Measurements from ENCODE around the gene CCR7.

Gene CCR7

DNA sequence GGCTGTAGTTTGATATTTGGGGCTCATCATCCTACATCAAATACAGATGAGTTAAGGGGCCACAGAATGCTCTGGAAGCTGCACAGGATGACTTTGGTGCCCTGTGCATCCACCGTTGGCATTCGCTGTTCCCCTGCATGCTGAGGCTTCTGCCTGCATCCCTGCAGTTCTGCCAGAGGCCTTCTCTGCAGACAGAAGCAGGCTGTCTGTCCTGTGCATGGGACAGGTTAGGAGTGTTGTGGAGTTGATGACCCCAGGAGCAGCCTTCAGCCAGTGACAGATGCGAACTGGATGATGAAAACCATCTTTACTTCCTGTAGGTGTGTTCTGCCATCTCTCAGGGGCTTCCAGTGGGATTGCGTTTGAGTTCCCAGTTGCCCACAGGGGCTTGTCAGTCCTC is 50.3 kb downstream of the CCR7 start:
- Histone ChIP-seq H3K36me3 (ENCODE audit: control insufficient read depth in 2 of 2, insufficient read depth in 1 of 2, low read length in 2 of 2) (no peaks in the 10 kb centered on the region), H3K4me3 (ENCODE audit: low read depth, low read length) (no peak overlapping the region), H3K4me1 (ENCODE audit: control insufficient read depth, insufficient read depth, low read length) (0 out of 2 replicates have a peak, but pooled peaks cover 4% of the 10 kb centered on the region), H3K27ac (ENCODE audit: extremely low read depth, low read depth, low read length) (no peak overlapping the region), H3K9me3 (ENCODE audit: control insufficient read depth, insufficient read depth, low read depth, low read length) (no peaks in the 10 kb centered on the region)
- ChIA-PET POLR2A (interaction anchor here (0.6 kb wide), 1 partner anchor 39 kb away, joined by 9 read pairs; no protein-coding TSS in a partner anchor), CTCF (interaction anchor here (1.0 kb wide), 1 partner anchor 39 kb away, joined by 4 read pairs; no protein-coding TSS in a partner anchor)
- no peak for TF ChIP-seq ZSCAN23 (tag by site-specific recombination; IDR thresholded peaks at IDR 0.05)
- no peak for TF ChIP-seq ZFP3 (tag by site-specific recombination; IDR thresholded peaks at IDR 0.05; ENCODE audit: low read depth)
- TF ChIP-seq ZNF211 (tag by site-specific recombination; IDR thresholded peaks at IDR 0.05; ENCODE audit: low read depth): no peak
- TF ChIP-seq, protein P1, sequence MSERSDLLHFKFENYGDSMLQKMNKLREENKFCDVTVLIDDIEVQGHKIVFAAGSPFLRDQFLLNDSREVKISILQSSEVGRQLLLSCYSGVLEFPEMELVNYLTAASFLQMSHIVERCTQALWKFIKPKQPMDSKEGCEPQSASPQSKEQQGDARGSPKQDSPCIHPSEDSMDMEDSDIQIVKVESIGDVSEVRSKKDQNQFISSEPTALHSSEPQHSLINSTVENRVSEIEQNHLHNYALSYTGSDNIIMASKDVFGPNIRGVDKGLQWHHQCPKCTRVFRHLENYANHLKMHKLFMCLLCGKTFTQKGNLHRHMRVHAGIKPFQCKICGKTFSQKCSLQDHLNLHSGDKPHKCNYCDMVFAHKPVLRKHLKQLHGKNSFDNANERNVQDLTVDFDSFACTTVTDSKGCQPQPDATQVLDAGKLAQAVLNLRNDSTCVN (tag by site-specific recombination; optimal IDR thresholded peaks at IDR 0.05): no peak
- no peak for TF ChIP-seq ZNF350 (tag by site-specific recombination; IDR thresholded peaks at IDR 0.05)
- TF ChIP-seq, protein P2, sequence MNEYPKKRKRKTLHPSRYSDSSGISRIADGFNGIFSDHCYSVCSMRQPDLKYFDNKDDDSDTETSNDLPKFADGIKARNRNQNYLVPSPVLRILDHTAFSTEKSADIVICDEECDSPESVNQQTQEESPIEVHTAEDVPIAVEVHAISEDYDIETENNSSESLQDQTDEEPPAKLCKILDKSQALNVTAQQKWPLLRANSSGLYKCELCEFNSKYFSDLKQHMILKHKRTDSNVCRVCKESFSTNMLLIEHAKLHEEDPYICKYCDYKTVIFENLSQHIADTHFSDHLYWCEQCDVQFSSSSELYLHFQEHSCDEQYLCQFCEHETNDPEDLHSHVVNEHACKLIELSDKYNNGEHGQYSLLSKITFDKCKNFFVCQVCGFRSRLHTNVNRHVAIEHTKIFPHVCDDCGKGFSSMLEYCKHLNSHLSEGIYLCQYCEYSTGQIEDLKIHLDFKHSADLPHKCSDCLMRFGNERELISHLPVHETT (tag by site-specific recombination; IDR thresholded peaks at IDR 0.05): no peak
- no peak for TF ChIP-seq REPIN1 (tag by site-specific recombination; IDR thresholded peaks at IDR 0.05; ENCODE audit: low read depth)
- no peak for TF ChIP-seq ZSCAN30 (tag by site-specific recombination; IDR thresholded peaks at IDR 0.05)
- TF ChIP-seq, protein P3, sequence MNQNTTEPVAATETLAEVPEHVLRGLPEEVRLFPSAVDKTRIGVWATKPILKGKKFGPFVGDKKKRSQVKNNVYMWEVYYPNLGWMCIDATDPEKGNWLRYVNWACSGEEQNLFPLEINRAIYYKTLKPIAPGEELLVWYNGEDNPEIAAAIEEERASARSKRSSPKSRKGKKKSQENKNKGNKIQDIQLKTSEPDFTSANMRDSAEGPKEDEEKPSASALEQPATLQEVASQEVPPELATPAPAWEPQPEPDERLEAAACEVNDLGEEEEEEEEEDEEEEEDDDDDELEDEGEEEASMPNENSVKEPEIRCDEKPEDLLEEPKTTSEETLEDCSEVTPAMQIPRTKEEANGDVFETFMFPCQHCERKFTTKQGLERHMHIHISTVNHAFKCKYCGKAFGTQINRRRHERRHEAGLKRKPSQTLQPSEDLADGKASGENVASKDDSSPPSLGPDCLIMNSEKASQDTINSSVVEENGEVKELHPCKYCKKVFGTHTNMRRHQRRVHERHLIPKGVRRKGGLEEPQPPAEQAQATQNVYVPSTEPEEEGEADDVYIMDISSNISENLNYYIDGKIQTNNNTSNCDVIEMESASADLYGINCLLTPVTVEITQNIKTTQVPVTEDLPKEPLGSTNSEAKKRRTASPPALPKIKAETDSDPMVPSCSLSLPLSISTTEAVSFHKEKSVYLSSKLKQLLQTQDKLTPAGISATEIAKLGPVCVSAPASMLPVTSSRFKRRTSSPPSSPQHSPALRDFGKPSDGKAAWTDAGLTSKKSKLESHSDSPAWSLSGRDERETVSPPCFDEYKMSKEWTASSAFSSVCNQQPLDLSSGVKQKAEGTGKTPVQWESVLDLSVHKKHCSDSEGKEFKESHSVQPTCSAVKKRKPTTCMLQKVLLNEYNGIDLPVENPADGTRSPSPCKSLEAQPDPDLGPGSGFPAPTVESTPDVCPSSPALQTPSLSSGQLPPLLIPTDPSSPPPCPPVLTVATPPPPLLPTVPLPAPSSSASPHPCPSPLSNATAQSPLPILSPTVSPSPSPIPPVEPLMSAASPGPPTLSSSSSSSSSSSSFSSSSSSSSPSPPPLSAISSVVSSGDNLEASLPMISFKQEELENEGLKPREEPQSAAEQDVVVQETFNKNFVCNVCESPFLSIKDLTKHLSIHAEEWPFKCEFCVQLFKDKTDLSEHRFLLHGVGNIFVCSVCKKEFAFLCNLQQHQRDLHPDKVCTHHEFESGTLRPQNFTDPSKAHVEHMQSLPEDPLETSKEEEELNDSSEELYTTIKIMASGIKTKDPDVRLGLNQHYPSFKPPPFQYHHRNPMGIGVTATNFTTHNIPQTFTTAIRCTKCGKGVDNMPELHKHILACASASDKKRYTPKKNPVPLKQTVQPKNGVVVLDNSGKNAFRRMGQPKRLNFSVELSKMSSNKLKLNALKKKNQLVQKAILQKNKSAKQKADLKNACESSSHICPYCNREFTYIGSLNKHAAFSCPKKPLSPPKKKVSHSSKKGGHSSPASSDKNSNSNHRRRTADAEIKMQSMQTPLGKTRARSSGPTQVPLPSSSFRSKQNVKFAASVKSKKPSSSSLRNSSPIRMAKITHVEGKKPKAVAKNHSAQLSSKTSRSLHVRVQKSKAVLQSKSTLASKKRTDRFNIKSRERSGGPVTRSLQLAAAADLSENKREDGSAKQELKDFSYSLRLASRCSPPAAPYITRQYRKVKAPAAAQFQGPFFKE (tag by site-specific recombination; IDR thresholded peaks at IDR 0.05; ENCODE audit: borderline replicate concordance): no peak
- no peak for TF ChIP-seq ZNF175 (tag by site-specific recombination; IDR thresholded peaks at IDR 0.05)
- no peak for TF ChIP-seq GLI2 (tag by site-specific recombination; IDR thresholded peaks at IDR 0.05; ENCODE audit: borderline replicate concordance, low read depth)
- no peak for TF ChIP-seq ZNF354C (tag by site-specific recombination; IDR thresholded peaks at IDR 0.05; ENCODE audit: borderline replicate concordance, low read depth)
- TF ChIP-seq, protein P4, sequence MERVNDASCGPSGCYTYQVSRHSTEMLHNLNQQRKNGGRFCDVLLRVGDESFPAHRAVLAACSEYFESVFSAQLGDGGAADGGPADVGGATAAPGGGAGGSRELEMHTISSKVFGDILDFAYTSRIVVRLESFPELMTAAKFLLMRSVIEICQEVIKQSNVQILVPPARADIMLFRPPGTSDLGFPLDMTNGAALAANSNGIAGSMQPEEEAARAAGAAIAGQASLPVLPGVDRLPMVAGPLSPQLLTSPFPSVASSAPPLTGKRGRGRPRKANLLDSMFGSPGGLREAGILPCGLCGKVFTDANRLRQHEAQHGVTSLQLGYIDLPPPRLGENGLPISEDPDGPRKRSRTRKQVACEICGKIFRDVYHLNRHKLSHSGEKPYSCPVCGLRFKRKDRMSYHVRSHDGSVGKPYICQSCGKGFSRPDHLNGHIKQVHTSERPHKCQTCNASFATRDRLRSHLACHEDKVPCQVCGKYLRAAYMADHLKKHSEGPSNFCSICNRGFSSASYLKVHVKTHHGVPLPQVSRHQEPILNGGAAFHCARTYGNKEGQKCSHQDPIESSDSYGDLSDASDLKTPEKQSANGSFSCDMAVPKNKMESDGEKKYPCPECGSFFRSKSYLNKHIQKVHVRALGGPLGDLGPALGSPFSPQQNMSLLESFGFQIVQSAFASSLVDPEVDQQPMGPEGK (tag by site-specific recombination; IDR thresholded peaks at IDR 0.05): no peak
- no peak for TF ChIP-seq ZNF626 (tag by site-specific recombination; IDR thresholded peaks at IDR 0.05)

Measured in HEK293 (cell line).